Measurements from ENCODE around the gene DCBLD1.
"Not testable (repeated sequence)": the region's sequence is repeated elsewhere in the genome, so short reads cannot be mapped to it uniquely, and the experiment has no call there.

DCBLD1 gene

DNA sequence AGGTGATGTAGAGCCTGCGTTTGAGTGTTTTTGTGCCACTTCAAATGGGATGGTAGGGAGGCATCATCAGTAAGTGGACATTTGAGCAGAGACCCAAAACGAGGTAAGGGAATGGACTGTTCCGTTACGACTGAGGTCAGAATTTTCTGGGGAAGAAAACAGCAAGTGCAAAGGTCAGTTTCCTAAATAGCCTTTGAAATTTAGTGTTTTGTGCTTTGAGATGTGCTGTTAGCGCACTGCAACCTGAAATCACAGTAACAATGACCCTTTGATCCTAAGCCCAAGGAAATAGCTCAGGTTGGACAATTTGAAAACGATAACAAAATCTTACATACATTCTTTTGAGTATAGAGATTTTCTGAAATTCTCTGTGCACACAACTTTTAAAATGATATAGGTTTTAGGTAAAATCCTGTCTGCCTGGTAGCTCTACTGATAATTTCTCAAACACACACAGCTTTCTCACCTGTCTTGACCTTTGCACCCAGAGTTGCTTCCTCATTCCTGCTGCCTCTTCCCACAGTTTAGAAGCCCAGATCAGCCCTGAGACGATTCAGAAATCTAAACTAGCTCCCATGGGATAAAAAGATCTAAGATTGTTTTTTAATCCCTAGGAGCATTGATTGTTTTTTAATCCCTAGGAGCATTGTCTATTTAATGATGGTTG is 22.1 kb downstream of the DCBLD1 start:
- FAIRE-seq, result no peak
- no peak for TF ChIP-seq POLR2AphosphoS5 (IDR thresholded peaks at IDR 0.05; ENCODE audit: low read depth, low read length)
- no peak for TF ChIP-seq TAF1 (IDR thresholded peaks at IDR 0.05; ENCODE audit: borderline replicate concordance, low read depth, low read length)
- no peak for TF ChIP-seq POLR2A (IDR thresholded peaks at IDR 0.05; ENCODE audit: low read depth, low read length)

DNA sequence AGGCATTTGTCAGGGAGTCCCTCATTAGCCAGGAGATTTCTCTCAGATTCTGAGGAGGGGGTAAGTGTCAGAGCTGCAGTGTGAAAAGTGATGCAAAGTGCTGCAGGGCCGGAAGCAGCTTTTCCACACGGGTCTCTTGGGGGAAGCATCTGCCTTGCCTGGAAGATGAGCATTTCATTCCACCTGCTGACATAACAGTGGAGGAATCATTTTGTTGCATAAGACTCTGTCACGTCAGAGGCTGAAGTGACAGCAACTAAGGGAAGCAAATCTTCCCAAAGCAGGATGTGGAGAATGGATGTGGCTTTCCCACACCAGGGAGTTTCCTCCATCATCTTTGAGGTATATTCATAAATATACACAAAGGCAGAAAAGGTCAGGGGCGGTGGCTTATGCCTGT is 22.8 kb downstream of the DCBLD1 start:
- TF ChIP-seq TAF1 (IDR thresholded peaks at IDR 0.05; ENCODE audit: borderline replicate concordance, low read depth, low read length) (no peak), POLR2AphosphoS5 (IDR thresholded peaks at IDR 0.05; ENCODE audit: low read depth, low read length) (no peak), POLR2A (IDR thresholded peaks at IDR 0.05; ENCODE audit: low read depth, low read length) (no peak)
- FAIRE-seq, result no peak
- no peak for DNase-seq (ENCODE audit: insufficient read length)

More for the DNA sequence above, 22.1 kb downstream of the DCBLD1 start:
- no peak for DNase-seq (ENCODE audit: insufficient read length)

DNA sequence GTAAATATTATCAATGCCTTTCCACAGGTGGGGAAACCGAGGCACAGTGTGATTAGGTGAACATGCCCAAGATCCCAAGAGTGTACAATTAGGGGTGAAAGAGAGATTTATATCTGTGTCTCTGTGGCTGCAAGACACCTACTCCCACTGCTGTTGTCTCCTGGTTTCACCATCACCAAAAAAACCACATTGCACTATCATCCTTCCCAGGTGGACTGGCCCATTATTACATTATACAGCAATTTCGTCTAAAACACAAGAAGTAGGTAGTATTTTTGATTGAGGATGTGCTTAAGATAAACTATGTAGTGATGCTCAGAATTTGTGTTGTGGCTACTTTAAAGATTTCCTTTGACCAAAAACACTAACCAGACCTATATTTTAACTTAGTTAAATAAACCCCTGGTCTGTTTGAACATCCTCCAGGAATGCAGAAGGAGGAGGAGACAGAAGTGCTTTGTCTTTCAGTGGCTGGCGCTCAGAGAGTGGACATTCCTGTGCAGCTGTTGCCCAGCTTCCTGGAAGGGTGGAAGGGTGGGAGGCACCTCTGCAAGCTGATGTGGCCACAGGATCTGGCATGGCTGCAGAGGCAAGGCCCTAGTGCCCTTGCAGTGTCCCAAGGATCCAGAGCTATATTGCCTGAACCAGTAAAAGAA is 23.8 kb downstream of the DCBLD1 start:
- no peak for DNase-seq (ENCODE audit: insufficient read length)
- FAIRE-seq, result no peak
- no peak for TF ChIP-seq POLR2A (IDR thresholded peaks at IDR 0.05; ENCODE audit: low read depth, low read length)
- no peak for TF ChIP-seq TAF1 (IDR thresholded peaks at IDR 0.05; ENCODE audit: borderline replicate concordance, low read depth, low read length)
- no peak for TF ChIP-seq POLR2AphosphoS5 (IDR thresholded peaks at IDR 0.05; ENCODE audit: low read depth, low read length)

DNA sequence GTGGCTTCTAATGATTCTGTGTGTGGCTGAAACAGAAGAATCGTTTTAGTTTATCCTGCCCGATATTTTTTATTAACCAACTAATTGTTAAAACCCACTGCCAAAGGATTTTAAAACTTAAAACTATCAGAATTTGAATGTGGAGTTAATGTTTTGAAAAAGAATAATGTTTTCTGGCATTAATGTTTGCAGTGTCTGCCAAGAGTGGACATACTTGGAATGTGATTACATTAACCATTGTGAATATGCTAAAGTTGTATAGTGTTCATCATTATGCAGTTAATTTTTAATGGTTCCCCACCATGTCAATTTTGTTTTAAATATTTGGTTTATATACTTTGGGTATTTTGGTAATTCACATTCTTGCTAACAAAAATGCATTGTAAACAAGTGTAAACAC is 24.4 kb downstream of the DCBLD1 start:
- DNase-seq (ENCODE audit: insufficient read length) (no peak), FAIRE-seq (no peak)
- TF ChIP-seq TAF1 (IDR thresholded peaks at IDR 0.05; ENCODE audit: borderline replicate concordance, low read depth, low read length) (no peak), POLR2A (IDR thresholded peaks at IDR 0.05; ENCODE audit: low read depth, low read length) (no peak), POLR2AphosphoS5 (IDR thresholded peaks at IDR 0.05; ENCODE audit: low read depth, low read length) (no peak)

DNA sequence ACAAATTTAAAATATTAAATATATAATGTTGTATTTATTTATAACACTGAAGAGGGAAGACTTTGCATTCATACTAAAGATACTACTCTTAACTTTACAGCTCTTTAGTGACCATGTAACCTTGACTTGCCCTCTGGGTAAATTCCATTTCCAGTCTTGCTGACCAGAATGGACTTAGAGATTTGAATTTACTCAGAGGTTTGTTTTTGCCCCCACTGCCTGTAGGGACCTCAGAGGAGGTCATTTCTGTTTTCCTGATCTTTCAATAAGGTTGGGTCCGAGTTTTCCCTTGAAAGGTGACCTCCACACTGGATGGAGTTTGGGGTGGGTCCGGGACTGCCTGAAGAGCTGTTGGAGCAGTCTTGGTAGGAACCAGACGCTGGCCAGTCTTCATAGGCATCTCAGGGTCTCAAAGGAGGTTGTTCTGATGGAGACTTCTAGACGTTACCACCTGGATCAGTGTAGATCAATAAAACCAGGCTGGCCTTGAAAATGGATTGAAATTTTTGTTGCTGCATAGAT is 26.0 kb downstream of the DCBLD1 start:
- TF ChIP-seq POLR2A (IDR thresholded peaks at IDR 0.05; ENCODE audit: low read depth, low read length) (no peak), POLR2AphosphoS5 (IDR thresholded peaks at IDR 0.05; ENCODE audit: low read depth, low read length) (no peak), TAF1 (IDR thresholded peaks at IDR 0.05; ENCODE audit: borderline replicate concordance, low read depth, low read length) (no peak)
- no peak for DNase-seq (ENCODE audit: insufficient read length)
- no peak for FAIRE-seq

DNA sequence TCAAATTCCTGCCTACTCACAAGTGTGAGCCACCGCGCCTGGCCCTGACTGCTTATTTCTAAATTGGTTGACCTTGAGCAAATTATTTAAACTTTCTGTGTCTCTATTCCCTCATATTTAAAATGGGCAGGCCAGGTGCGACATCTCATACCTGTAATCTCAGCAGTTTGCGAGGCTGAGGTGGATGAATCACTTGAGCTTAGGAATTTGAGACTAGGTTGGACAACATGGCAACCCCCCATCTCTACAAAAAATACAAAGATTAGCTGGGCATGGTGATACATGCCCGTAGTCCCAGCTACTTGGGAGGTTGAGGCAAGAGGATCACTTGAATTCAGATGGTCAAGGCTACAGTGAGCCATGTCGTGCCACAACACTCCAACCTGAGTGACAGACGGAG is 26.5 kb downstream of the DCBLD1 start:
- FAIRE-seq (no peak), DNase-seq (ENCODE audit: insufficient read length) (no peak)
- no peak for TF ChIP-seq POLR2AphosphoS5 (IDR thresholded peaks at IDR 0.05; ENCODE audit: low read depth, low read length)
- no peak for TF ChIP-seq TAF1 (IDR thresholded peaks at IDR 0.05; ENCODE audit: borderline replicate concordance, low read depth, low read length)
- TF ChIP-seq POLR2A (IDR thresholded peaks at IDR 0.05; ENCODE audit: low read depth, low read length), result no peak

DNA sequence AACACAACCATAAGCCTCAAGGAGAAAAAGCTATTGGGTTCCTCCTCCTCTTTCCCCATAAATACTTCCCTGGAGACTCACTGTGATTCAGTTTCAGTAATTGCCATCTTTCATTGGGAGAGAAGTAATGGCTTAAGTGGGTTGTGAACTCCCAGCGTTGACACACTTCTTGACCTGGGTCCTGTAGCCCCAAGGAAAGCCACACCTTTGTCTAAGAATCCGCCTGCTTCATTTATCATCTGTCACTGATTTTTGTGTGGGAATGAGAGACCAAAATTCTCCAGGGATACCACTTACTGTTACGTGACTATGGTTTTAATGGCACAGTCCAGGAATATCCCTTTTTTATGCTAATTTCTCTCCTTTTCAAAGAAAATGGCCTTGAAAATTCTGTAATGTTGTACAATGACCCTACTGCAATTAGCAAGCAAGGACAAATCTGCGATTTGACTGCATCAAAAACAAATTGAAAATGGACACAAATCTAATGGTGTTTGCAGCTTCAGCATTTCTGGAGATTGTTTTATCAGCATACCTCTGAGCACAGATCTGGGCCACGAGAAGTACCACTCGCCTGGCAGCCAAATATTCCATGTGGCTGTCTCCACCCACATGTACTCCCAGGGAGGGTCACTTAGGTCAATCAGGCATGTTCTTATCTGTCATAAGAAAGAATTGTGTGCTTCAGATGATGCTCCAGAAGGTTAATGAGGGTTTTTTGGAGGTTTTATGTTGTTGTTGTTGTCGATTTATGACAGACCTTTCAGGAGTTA is 29.8 kb downstream of the DCBLD1 start:
- TF ChIP-seq POLR2AphosphoS5 (IDR thresholded peaks at IDR 0.05; ENCODE audit: low read depth, low read length) (no peak), POLR2A (IDR thresholded peaks at IDR 0.05; ENCODE audit: low read depth, low read length) (no peak), TAF1 (IDR thresholded peaks at IDR 0.05; ENCODE audit: borderline replicate concordance, low read depth, low read length) (no peak)
- no peak for FAIRE-seq
- DNase-seq (ENCODE audit: insufficient read length), result no peak

DNA sequence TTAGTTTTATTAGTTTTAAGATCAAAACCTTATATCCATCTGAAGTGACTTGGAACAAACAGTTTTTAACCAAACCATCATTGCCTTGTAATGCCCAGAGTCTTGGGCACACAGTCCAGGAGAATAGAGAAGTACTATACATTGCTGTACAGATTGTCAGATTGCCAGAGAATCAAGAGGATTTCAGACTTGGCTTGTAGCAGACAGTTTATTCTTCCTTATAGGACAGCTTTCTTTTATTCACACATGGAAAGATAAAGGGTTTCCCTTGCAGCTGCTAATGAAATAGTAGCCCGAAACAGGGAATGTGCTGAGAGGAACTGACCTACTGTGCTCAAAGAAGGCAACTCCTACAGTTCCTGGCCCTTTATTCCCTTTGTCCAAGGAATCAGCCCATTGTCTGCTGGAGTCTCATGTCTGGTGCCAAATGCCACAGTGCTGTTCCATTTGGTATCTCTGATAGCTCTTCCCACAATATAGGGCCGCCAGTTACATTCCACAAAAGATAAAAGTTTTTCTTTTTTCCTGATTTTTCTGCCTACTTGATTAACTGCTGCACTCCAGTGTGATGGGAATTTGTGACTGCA is 30.6 kb downstream of the DCBLD1 start:
- FAIRE-seq (no peak), DNase-seq (ENCODE audit: insufficient read length) (no peak)
- TF ChIP-seq TAF1 (IDR thresholded peaks at IDR 0.05; ENCODE audit: borderline replicate concordance, low read depth, low read length) (no peak), POLR2A (IDR thresholded peaks at IDR 0.05; ENCODE audit: low read depth, low read length) (no peak), POLR2AphosphoS5 (IDR thresholded peaks at IDR 0.05; ENCODE audit: low read depth, low read length) (no peak)

DNA sequence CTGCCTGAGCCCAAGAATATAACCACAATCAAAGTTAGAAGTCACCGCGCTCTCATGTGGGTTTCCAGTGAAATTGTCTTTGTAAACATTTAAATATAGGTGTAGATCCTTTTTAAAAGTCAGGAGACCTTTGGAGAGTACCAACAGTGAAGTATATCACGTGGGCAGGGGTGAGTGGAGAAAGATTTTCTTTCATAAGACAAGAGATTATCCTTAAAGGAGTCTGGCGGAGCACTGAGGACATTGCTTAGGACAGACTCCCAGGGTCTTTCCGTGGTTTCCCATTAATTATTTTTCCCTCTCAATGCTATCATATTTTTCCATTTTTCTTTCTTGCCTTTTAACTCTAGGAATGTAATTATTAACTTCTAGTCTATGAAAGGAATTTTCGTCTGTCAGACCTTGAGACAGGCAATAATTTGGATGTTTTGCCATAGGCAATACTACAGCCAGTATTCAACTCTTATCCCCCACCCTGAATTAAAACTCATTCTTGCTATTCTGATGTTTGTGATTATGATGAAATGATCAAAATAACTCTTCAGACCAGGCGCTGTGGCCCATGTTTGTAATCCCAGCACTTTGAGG is 31.4 kb downstream of the DCBLD1 start:
- no peak for TF ChIP-seq TAF1 (IDR thresholded peaks at IDR 0.05; ENCODE audit: borderline replicate concordance, low read depth, low read length)
- no peak for TF ChIP-seq POLR2A (IDR thresholded peaks at IDR 0.05; ENCODE audit: low read depth, low read length)
- no peak for TF ChIP-seq POLR2AphosphoS5 (IDR thresholded peaks at IDR 0.05; ENCODE audit: low read depth, low read length)
- DNase-seq (ENCODE audit: insufficient read length), result no peak
- FAIRE-seq, result no peak

DNA sequence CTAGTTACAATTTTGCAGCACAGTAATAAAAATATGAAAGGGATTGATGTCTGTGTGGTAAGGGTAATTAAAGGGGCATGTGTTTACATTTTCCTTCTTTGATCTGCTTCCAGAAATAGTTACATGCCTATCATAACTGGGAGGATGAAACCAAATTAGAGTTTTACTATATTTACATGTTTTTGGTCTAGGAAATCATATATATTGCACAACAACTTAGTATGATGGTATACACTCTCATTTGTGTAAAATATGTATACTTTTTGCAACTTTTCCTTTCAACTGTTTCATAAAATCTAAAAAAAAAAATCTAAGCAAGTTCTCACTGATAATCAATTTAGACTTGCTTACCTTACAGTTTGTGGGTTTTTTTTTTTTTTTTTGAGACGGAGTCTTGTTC is 32.2 kb downstream of the DCBLD1 start:
- FAIRE-seq, result no peak
- no peak for DNase-seq (ENCODE audit: insufficient read length)
- no peak for TF ChIP-seq POLR2AphosphoS5 (IDR thresholded peaks at IDR 0.05; ENCODE audit: low read depth, low read length)
- TF ChIP-seq TAF1 (IDR thresholded peaks at IDR 0.05; ENCODE audit: borderline replicate concordance, low read depth, low read length), result no peak
- TF ChIP-seq POLR2A (IDR thresholded peaks at IDR 0.05; ENCODE audit: low read depth, low read length), result no peak

DNA sequence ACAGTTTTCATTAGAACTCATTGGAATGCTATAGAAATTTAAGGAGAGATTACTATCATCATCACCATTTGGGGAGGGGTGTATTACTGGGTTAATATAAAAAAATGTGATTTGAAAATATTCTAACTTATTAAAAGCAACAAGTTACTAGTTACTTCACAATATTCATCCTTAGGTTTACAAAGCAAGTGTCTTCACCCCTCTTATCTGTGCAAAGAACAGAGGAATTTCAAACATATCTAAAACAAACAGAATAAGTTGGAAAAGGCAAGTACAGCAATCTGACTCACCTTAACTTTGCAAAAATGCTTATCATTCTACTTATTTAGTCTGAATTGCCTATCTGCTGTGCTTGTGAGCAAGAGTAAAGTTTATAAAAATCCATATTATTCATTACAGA is 32.9 kb downstream of the DCBLD1 start:
- FAIRE-seq (no peak), DNase-seq (ENCODE audit: insufficient read length) (no peak)
- TF ChIP-seq POLR2AphosphoS5 (IDR thresholded peaks at IDR 0.05; ENCODE audit: low read depth, low read length), result no peak
- no peak for TF ChIP-seq POLR2A (IDR thresholded peaks at IDR 0.05; ENCODE audit: low read depth, low read length)
- no peak for TF ChIP-seq TAF1 (IDR thresholded peaks at IDR 0.05; ENCODE audit: borderline replicate concordance, low read depth, low read length)

DNA sequence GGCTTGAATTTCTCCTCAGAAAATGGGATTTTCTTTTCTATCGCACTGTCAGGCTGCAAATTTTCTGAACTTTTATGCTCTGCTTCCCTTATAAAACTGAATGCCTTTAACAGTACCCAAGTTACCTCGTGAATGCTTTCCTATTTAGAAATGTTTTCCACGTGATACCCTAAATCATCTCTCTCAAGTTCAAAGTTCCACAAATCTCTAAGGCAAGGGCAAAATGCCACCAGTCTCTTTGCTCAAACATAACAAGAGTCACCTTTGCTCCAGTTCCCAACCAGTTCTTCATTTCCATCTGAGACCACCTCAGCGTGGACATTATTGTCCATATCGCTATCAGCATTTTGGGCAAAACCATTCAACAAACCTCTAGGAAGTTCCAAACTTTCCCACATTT is 35.5 kb downstream of the DCBLD1 start:
- not testable (repeated sequence) for DNase-seq (ENCODE audit: insufficient read length)

More for the DNA sequence above, 35.5 kb downstream of the DCBLD1 start:
- FAIRE-seq, result not testable (repeated sequence)

Measured in GM12892 (cell line).